Measurements from ENCODE around the gene GRB2. TPM values are rescaled to one million over a fixed set of nuclear protein-coding genes. Genes with fewer than 3 reads are reported as not detected.
A peak's percentile ranks its signal among the peaks of the same experiment; 100 is the strongest.

Gene GRB2
- total and polyA plus RNA-seq, 2 donors (not counting 1 experiment from before 2014, with no cell fraction given) = 114 to 219 TPM

DNA sequence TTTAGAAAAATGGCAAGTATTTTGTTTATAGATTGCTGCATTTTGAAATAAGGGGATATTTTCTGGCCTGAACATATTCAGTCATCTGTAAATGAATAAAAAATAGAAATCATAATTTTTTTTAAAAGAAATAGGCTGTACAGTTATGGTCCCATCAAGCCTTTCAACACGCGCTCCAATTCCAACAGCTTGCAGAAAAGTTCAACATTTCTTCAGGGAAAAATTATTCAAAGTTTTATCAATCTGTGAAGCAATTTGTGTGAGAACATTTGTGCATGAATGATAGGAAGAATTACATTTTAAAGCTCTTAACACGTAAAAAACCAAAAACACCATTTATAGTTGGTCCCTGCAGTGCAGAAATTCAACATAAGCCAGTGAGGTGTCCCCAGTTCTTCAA is 65.5 kb downstream of the GRB2 start:
- POLR2A ChIA-PET = interaction anchor here (0.6 to 1.2 kb wide), 2 partner anchors 19 to 49 kb away, joined by 3 read pairs; no protein-coding TSS in a partner anchor
- H3K27ac ChIP-seq (ENCODE audit: low read length in 2 of 2) = peak overlapping the region; percentile 63 to 97
- TF ChIP-seq CTCF (IDR thresholded peaks at IDR 0.05) (no peak), EZH2 (IDR thresholded peaks at IDR 0.05; ENCODE audit: borderline replicate concordance, insufficient read depth, low read depth, low read length, poor library complexity, severe bottlenecking) (no peak)

DNA sequence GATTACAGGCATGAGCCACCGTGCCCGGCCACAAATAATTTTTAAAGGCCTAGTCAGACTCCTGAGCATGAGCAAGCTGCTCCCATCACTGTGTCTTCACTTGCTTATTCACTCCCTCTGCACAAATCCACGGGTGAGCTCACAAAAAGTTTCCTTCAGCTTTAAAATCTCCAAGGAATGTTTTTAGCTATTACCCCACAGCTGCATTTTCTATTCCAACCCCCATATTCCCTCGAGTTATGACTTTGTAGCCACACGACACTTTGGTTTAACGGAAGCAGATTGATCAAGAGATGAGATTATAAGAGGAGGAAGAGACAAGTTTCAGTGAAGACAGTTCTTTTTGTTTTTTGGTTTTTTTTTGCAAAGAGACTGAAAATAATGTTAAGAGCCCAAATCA is 67.1 kb downstream of the GRB2 start:
- Mint-ChIP-seq H3K9me3 (ENCODE audit: insufficient read depth) (no peaks in the 10 kb centered on the region), H3K4me3 (peak overlapping the region; percentile 71), H3K4me1 (peaks cover 78% of the 10 kb centered on the region), H3K27me3 (no peaks in the 10 kb centered on the region), H3K27ac (peak overlapping the region; percentile 88)
- ATAC-seq (ENCODE audit: low read depth) (no peak), DNase-seq (peak; percentile 44)
- Histone ChIP-seq H3K4me2 (replicated peaks; ENCODE audit: low read depth, low read length, poor library complexity, severe bottlenecking) (peak overlapping the region; percentile 50), H3K27ac (ENCODE audit: low read length in 2 of 2) (peak overlapping the region; percentile 68 to 97), H3K79me2 (ENCODE audit: control insufficient read depth, insufficient read depth, low read length) (peaks cover 92% of the 10 kb centered on the region), H4K20me1 (ENCODE audit: control insufficient read depth, insufficient read depth, low read length, poor library complexity, severe bottlenecking) (no peaks in the 10 kb centered on the region), H2AFZ (ENCODE audit: insufficient read depth, low read depth, low read length, poor library complexity, severe bottlenecking) (peak overlapping the region; percentile 40), H3K9ac (ENCODE audit: low read length) (peak overlapping the region; percentile 38), H3K9me3 (ENCODE audit: control extremely low read depth in 1 of 3, control insufficient read depth in 2 of 3, insufficient read depth in 1 of 3, low read length in 2 of 3) (no peaks in the 10 kb centered on the region), H3K4me3 (ENCODE audit: control extremely low read depth in 1 of 5, extremely low read depth in 1 of 5, insufficient read depth in 1 of 5, low read depth in 2 of 5, low read length in 4 of 5) (peak overlapping the region in 1 of 5 experiments; percentile 41), H3K27me3 (replicated peaks in 1 of 4; ENCODE audit: control extremely low read depth in 1 of 4, control insufficient read depth in 3 of 4, insufficient read depth in 4 of 4, low read length in 3 of 4) (no peaks in the 10 kb centered on the region), H3K4me1 (ENCODE audit: control insufficient read depth in 2 of 2, insufficient read depth in 2 of 2, low read length in 2 of 2) (peaks cover 84 to 92% of the 10 kb centered on the region in 2 donors), H3K36me3 (replicated peaks in 1 of 2; ENCODE audit: control extremely low read depth in 1 of 2, control insufficient read depth in 1 of 2, extremely low read depth in 1 of 2, insufficient read depth in 2 of 2, low read length in 1 of 2) (peaks cover 3 to 13% of the 10 kb centered on the region in 2 experiments)
- intact Hi-C loops (cut with micrococcal nuclease) = loop anchor here (1.0 kb wide), 1 partner anchor 8 kb away; no protein-coding TSS in a partner anchor
- WGBS (ENCODE audit: insufficient coverage) = 15% methylated on average over 3 of the region's 6 CpGs
- TF ChIP-seq CTCF (IDR thresholded peaks at IDR 0.05) (no peak), EZH2 (IDR thresholded peaks at IDR 0.05; ENCODE audit: borderline replicate concordance, insufficient read depth, low read depth, low read length, poor library complexity, severe bottlenecking) (no peak)
- POLR2A ChIA-PET = no interaction called here
- CTCF ChIA-PET = interaction anchor here (0.8 to 14.9 kb wide), 4 partner anchors 15 to 89 kb away, joined by 3 to 264 read pairs (median 4); no protein-coding TSS in a partner anchor

More for the DNA sequence above, 65.5 kb downstream of the GRB2 start:
- H3K27me3 Mint-ChIP-seq = no peaks in the 10 kb centered on the region
- CTCF ChIA-PET = interaction anchor here (1.1 to 14.9 kb wide), 2 partner anchors 10 to 17 kb away, joined by 4 to 264 read pairs; no protein-coding TSS in a partner anchor
- peaks cover 3 to 11% of the 10 kb centered on the region in 2 experiments for H3K36me3 ChIP-seq (replicated peaks in 1 of 2; ENCODE audit: control extremely low read depth in 1 of 2, control insufficient read depth in 1 of 2, extremely low read depth in 1 of 2, insufficient read depth in 2 of 2, low read length in 1 of 2)
- WGBS (ENCODE audit: insufficient coverage) = no CpG with 5 or more reads among the region's 3 CpGs
- ATAC-seq (ENCODE audit: low read depth) (no peak), DNase-seq (no peak)
- peak overlapping the region; percentile 74 for H3K4me3 Mint-ChIP-seq
- H3K4me3 ChIP-seq (ENCODE audit: control extremely low read depth in 1 of 5, extremely low read depth in 1 of 5, insufficient read depth in 1 of 5, low read depth in 2 of 5, low read length in 4 of 5) = no peak overlapping the region
- peak overlapping the region; percentile 81 for H3K27ac Mint-ChIP-seq
- no peak overlapping the region for H2AFZ ChIP-seq (ENCODE audit: insufficient read depth, low read depth, low read length, poor library complexity, severe bottlenecking)
- H3K4me2 ChIP-seq (replicated peaks; ENCODE audit: low read depth, low read length, poor library complexity, severe bottlenecking) = peak overlapping the region; percentile 55
- peaks cover 89% of the 10 kb centered on the region for H3K79me2 ChIP-seq (ENCODE audit: control insufficient read depth, insufficient read depth, low read length)
- H4K20me1 ChIP-seq (ENCODE audit: control insufficient read depth, insufficient read depth, low read length, poor library complexity, severe bottlenecking) = no peaks in the 10 kb centered on the region
- intact Hi-C loops (cut with micrococcal nuclease) = no loop called here
- peaks cover 82% of the 10 kb centered on the region for H3K4me1 Mint-ChIP-seq
- peaks cover 88 to 95% of the 10 kb centered on the region in 2 donors for H3K4me1 ChIP-seq (ENCODE audit: control insufficient read depth in 2 of 2, insufficient read depth in 2 of 2, low read length in 2 of 2)
- H3K9me3 Mint-ChIP-seq (ENCODE audit: insufficient read depth) = no peaks in the 10 kb centered on the region
- H3K9me3 ChIP-seq (ENCODE audit: control extremely low read depth in 1 of 3, control insufficient read depth in 2 of 3, insufficient read depth in 1 of 3, low read length in 2 of 3) = no peaks in the 10 kb centered on the region
- H3K27me3 ChIP-seq (replicated peaks in 1 of 4; ENCODE audit: control extremely low read depth in 1 of 4, control insufficient read depth in 3 of 4, insufficient read depth in 4 of 4, low read length in 3 of 4) = no peaks in the 10 kb centered on the region
- H3K9ac ChIP-seq (ENCODE audit: low read length) = no peak overlapping the region

Measured in B cell (primary cell).